Stimulated activated CD4-positive, alpha-beta T cell treated with anti-CD3 and anti-CD28 coated beads, TNF-alpha, amount 100 ng/mL, for 24 hours (primary cell): ENCODE data around the gene MYBPH.

Experiments
- DNase-seq, 3 experiments: peaks; one replicate each; pipeline ENCODE4 v3.0.0-alpha.2; 2020; ENCODE audit warnings: low read depth in 3 of 3

Gene MYBPH

GRCh38 chr1:203129501-203130231, 46.0 kb downstream of the MYBPH start:
- DNase-seq = no peak

- no peak for DNase-seq
These were observed 46.7 kb downstream of the MYBPH start for GRCh38 chr1:203128716-203129500.

DNA sequence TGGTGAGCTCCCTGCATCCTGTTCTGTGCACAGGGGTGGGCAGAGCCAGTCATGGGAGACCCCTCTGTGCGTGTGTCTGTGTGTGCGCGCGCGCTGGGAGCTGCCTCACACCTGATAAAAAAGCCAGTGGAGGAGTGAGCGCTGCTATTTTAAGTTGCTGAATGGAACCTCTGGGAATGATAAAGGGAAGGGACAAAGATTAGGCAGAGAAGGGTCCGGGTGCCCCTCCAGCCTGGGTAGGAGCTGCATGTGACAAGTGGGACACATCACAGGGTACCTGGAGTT, 47.3 kb downstream of the MYBPH start:
- no peak for DNase-seq

- DNase-seq = no peak
These were observed 47.8 kb downstream of the MYBPH start, which contains the start of gene ADORA1 for GRCh38 chr1:203127666-203128430. Gene ADORA1 (plus strand): TSS chr1:203127726. CDS start chr1:203128842, 1,116 bp downstream.

- DNase-seq = no peak
These were observed 48.6 kb downstream of the MYBPH start for GRCh38 chr1:203126866-203127665.

- DNase-seq = no peak
These were observed 49.3 kb downstream of the MYBPH start for GRCh38 chr1:203126151-203126865.

GRCh38 chr1:203124546-203125317, 50.9 kb downstream of the MYBPH start:
- DNase-seq = no peak

GRCh38 chr1:203124011-203124410, 51.6 kb downstream of the MYBPH start:
- DNase-seq = no peak

DNA sequence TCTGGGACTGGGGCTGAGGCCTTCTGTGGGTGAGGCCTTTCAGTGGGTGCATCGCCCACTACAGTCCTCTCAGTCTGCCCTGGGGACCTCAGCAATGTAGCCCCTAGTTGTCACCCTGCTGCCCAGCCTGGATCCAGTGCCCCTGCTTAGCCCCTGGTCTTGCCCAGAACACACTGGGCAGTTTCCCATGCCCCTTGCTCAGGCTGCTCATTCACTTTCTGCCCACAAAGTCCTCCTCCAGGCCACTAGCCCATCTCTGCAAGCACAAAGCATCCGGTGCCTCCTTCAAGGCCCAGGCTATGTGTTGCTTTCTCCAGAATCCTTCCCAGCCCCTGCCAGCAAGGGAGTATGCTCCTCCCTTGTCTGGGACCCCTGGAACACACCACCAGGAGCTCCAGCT, 53.5 kb downstream of the MYBPH start:
- no peak for DNase-seq

DNA sequence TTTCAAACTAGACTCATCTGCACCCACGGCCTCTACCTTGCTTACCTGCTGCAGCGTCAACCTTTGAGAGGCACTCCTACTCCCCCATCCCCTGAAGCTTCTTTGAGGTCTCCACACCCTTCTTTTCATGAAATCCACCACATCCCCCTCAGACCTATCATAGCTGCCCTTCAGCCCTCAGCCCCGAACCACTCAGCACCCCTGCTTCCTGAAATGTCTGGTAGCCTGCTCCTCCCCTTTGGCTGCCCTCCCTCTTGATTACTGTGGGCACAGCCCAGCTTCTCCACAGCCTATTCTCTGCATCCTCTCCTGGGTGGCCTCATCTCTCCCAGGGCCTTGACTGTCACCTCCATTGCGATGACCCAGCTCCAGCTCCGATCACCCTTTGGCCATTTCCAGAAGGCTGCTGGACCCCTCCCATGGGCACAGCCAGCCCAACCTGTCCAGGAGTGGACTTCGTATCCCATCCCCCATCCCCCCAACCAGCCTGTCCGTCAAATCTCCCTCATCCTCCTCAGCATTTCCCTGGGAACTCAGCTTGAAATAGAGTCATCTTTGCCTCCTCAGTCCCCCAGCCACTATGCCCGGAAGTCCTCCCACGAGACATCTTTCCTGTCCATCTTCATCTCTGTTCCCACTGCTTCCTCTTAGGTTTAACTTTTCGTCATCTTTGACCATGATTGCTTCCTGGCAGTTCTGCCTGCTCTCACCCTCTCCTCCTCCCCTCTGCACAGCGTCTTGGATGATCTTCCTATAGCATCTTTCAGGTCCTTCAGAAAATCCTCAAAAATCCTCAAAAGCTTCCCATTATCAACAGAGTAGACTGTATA, 54.2 kb downstream of the MYBPH start:
- no peak for DNase-seq

GRCh38 chr1:203120325-203121153, 55.1 kb downstream of the MYBPH start:
- DNase-seq = no peak
